ENCODE data around the gene MGRN1. TPM values are rescaled to one million over a fixed set of nuclear protein-coding genes. Genes with fewer than 3 reads are reported as not detected.

The MGRN1 gene
- total and polyA plus RNA-seq, 2 experiments from 2014 or later = 14.0 to 26.4 TPM

GRCh38 chr16:4698321-4699045 lies 73.9 kb downstream of the MGRN1 start:
- Histone ChIP-seq H3F3A (ENCODE audit: insufficient read depth) (0 out of 2 replicates have a peak, but pooled peaks cover 8% of the 10 kb centered on the region), H3K4me3 (no peak overlapping the region), H3K9me2 (ENCODE audit: insufficient read depth) (no peaks in the 10 kb centered on the region), H3K9me3 (ENCODE audit: low read depth) (no peaks in the 10 kb centered on the region), H3K36me3 (ENCODE audit: low read depth) (0 out of 2 replicates have a peak, but pooled peaks cover 3% of the 10 kb centered on the region), H3K27ac (no peak overlapping the region), H2AFZ (no peak overlapping the region), H3K9ac (no peak overlapping the region), H3K4me1 (ENCODE audit: insufficient read depth) (peaks cover 14% of the 10 kb centered on the region), H3K27me3 (replicated peaks; ENCODE audit: insufficient read depth) (no peaks in the 10 kb centered on the region), H3K79me2 (ENCODE audit: insufficient read depth) (no peaks in the 10 kb centered on the region), H4K20me1 (ENCODE audit: insufficient read depth) (no peaks in the 10 kb centered on the region), H3K4me2 (ENCODE audit: unreplicated experiment) (no peak overlapping the region)
- 92 to 96% methylated on average over 15 to 35 of the region's 36 CpGs for WGBS, 2 experiments (ENCODE audit: low coverage in 1 of 2, low lambda C conversion rate in 2 of 2, missing lambda C conversion rate in 2 of 2)
- no peak for DNase-seq
- in situ Hi-C loops (cut with MboI) = no loop called here
- TF ChIP-seq EZH2 (IDR thresholded peaks at IDR 0.05; ENCODE audit: insufficient read depth, poor library complexity, severe bottlenecking) = no peak
- TF ChIP-seq EZH2phosphoT487 (IDR thresholded peaks at IDR 0.05; ENCODE audit: insufficient read depth, low read depth) = no peak

- Histone ChIP-seq H3F3A (ENCODE audit: insufficient read depth) (0 out of 2 replicates have a peak, but pooled peaks cover 8% of the 10 kb centered on the region), H3K9ac (no peak overlapping the region), H3K36me3 (ENCODE audit: low read depth) (0 out of 2 replicates have a peak, but pooled peaks cover 3% of the 10 kb centered on the region), H3K9me2 (ENCODE audit: insufficient read depth) (no peaks in the 10 kb centered on the region), H3K79me2 (ENCODE audit: insufficient read depth) (no peaks in the 10 kb centered on the region), H2AFZ (no peak overlapping the region), H3K4me1 (ENCODE audit: insufficient read depth) (peaks cover 14% of the 10 kb centered on the region), H3K27ac (no peak overlapping the region), H3K4me3 (no peak overlapping the region), H4K20me1 (ENCODE audit: insufficient read depth) (no peaks in the 10 kb centered on the region), H3K4me2 (ENCODE audit: unreplicated experiment) (no peak overlapping the region), H3K27me3 (replicated peaks; ENCODE audit: insufficient read depth) (no peaks in the 10 kb centered on the region), H3K9me3 (ENCODE audit: low read depth) (no peaks in the 10 kb centered on the region)
- in situ Hi-C loops (cut with MboI) = no loop called here
- TF ChIP-seq EZH2phosphoT487 (IDR thresholded peaks at IDR 0.05; ENCODE audit: insufficient read depth, low read depth) = no peak
- 93 to 94% methylated on average over 19 of the region's 19 CpGs for WGBS, 2 experiments (ENCODE audit: low coverage in 1 of 2, low lambda C conversion rate in 2 of 2, missing lambda C conversion rate in 2 of 2)
- no peak for DNase-seq
These were observed 74.5 kb downstream of the MGRN1 start for GRCh38 chr16:4699046-4699556.

- Histone ChIP-seq H3K36me3 (ENCODE audit: low read depth) (0 out of 2 replicates have a peak, but pooled peaks cover 3% of the 10 kb centered on the region), H3K27me3 (replicated peaks; ENCODE audit: insufficient read depth) (no peaks in the 10 kb centered on the region), H3K4me1 (ENCODE audit: insufficient read depth) (peaks cover 3% of the 10 kb centered on the region), H3K9me3 (ENCODE audit: low read depth) (no peaks in the 10 kb centered on the region), H3K27ac (no peak overlapping the region), H3K79me2 (ENCODE audit: insufficient read depth) (no peaks in the 10 kb centered on the region), H3K4me3 (no peak overlapping the region), H3K9me2 (ENCODE audit: insufficient read depth) (no peaks in the 10 kb centered on the region), H3K9ac (no peak overlapping the region), H4K20me1 (ENCODE audit: insufficient read depth) (no peaks in the 10 kb centered on the region), H3K4me2 (ENCODE audit: unreplicated experiment) (no peak overlapping the region), H2AFZ (no peak overlapping the region), H3F3A (ENCODE audit: insufficient read depth) (0 out of 2 replicates have a peak, but pooled peaks cover 8% of the 10 kb centered on the region)
- TF ChIP-seq EZH2phosphoT487 (IDR thresholded peaks at IDR 0.05; ENCODE audit: insufficient read depth, low read depth) (no peak), EZH2 (IDR thresholded peaks at IDR 0.05; ENCODE audit: insufficient read depth, poor library complexity, severe bottlenecking) (no peak)
- DNase-seq = no peak
- 97 to 99% methylated on average over 13 of the region's 13 CpGs for WGBS, 2 experiments (ENCODE audit: low coverage in 1 of 2, low lambda C conversion rate in 2 of 2, missing lambda C conversion rate in 2 of 2)
- in situ Hi-C loops (cut with MboI) = no loop called here
These were observed 75.9 kb downstream of the MGRN1 start for GRCh38 chr16:4700380-4700996.

- TF ChIP-seq EZH2 (IDR thresholded peaks at IDR 0.05; ENCODE audit: insufficient read depth, poor library complexity, severe bottlenecking) (no peak), EZH2phosphoT487 (IDR thresholded peaks at IDR 0.05; ENCODE audit: insufficient read depth, low read depth) (no peak)
- H3K4me1 ChIP-seq (ENCODE audit: insufficient read depth) = no peaks in the 10 kb centered on the region
- no peaks in the 10 kb centered on the region for H3K36me3 ChIP-seq (ENCODE audit: low read depth)
- no peak overlapping the region for H2AFZ ChIP-seq
- H3K79me2 ChIP-seq (ENCODE audit: insufficient read depth) = no peaks in the 10 kb centered on the region
- DNase-seq = no peak
- no peaks in the 10 kb centered on the region for H3K9me3 ChIP-seq (ENCODE audit: low read depth)
- no peak overlapping the region for H3K4me3 ChIP-seq
- H3K27ac ChIP-seq = no peak overlapping the region
- 0 out of 2 replicates have a peak, but pooled peaks cover 1% of the 10 kb centered on the region for H3F3A ChIP-seq (ENCODE audit: insufficient read depth)
- no peak overlapping the region for H3K9ac ChIP-seq
- in situ Hi-C loops (cut with MboI) = no loop called here
- H4K20me1 ChIP-seq (ENCODE audit: insufficient read depth) = no peaks in the 10 kb centered on the region
- no peak overlapping the region for H3K4me2 ChIP-seq (ENCODE audit: unreplicated experiment)
- 92% methylated on average over 33 of the region's 33 CpGs for WGBS, 2 experiments (ENCODE audit: low coverage in 1 of 2, low lambda C conversion rate in 2 of 2, missing lambda C conversion rate in 2 of 2)
- no peaks in the 10 kb centered on the region for H3K27me3 ChIP-seq (replicated peaks; ENCODE audit: insufficient read depth)
- H3K9me2 ChIP-seq (ENCODE audit: insufficient read depth) = no peaks in the 10 kb centered on the region
These were observed 76.5 kb downstream of the MGRN1 start for GRCh38 chr16:4700997-4701743.

Data from GM23248 (cell line).